Stimulated activated CD4-positive, alpha-beta T cell treated with anti-CD3 and anti-CD28 coated beads, Interleukin-1b, Interleukin-23, amount 100 ng/mL, for 1 hour (primary cell): ENCODE data around the gene GSC2.
"Not testable (repeated sequence)": the region's sequence is repeated elsewhere in the genome, so short reads cannot be mapped to it uniquely, and the experiment has no call there.

Experiments
- DNase-seq, 2 donors: peaks; one replicate each; pipeline ENCODE4 v3.0.0-alpha.2; 2020; ENCODE audit warnings: low read depth in 2 of 2

The GSC2 gene

GRCh38 chr22:19156109-19156508 lies 6.0 kb upstream of the GSC2 start:
- DNase-seq: not testable (repeated sequence)

GRCh38 chr22:19152942-19153883 lies 3.1 kb upstream of the GSC2 start:
- DNase-seq: no peak

GRCh38 chr22:19151329-19152191 lies 1.5 kb upstream of the GSC2 start:
- no peak for DNase-seq

GRCh38 chr22:19150482-19151328 lies 613 bp upstream of the GSC2 start:
- DNase-seq: no peak

GRCh38 chr22:19149047-19149883 lies 827 bp downstream of the GSC2 start:
- DNase-seq: no peak

- no peak for DNase-seq
These were observed 1.6 kb downstream of the GSC2 start for GRCh38 chr22:19148417-19149046.

- DNase-seq: no peak
These were observed 2.8 kb downstream of the GSC2 start for GRCh38 chr22:19147195-19147780.

- DNase-seq: no peak
These were observed 3.7 kb downstream of the GSC2 start for GRCh38 chr22:19146215-19146968.

GRCh38 chr22:19143967-19144400 lies 6.1 kb downstream of the GSC2 start:
- DNase-seq: no peak

GRCh38 chr22:19143212-19143611 lies 6.9 kb downstream of the GSC2 start:
- DNase-seq: no peak

GRCh38 chr22:19142394-19142793 lies 7.7 kb downstream of the GSC2 start:
- DNase-seq: no peak

GRCh38 chr22:19139974-19140373 lies 10.1 kb downstream of the GSC2 start:
- DNase-seq: no peak

GRCh38 chr22:19139001-19139356 lies 11.1 kb downstream of the GSC2 start:
- no peak for DNase-seq

- no peak for DNase-seq
These were observed 11.7 kb downstream of the GSC2 start for GRCh38 chr22:19138217-19139000.

GRCh38 chr22:19137384-19138216 lies 12.5 kb downstream of the GSC2 start:
- DNase-seq: no peak

GRCh38 chr22:19136915-19137314 lies 13.2 kb downstream of the GSC2 start:
- DNase-seq: no peak

GRCh38 chr22:19134874-19135273 lies 15.2 kb downstream of the GSC2 start:
- no peak for DNase-seq
